Measurements from ENCODE around the gene SEC31A. TPM values are rescaled to one million over a fixed set of nuclear protein-coding genes. Genes with fewer than 3 reads are reported as not detected.

The SEC31A gene
- polyA plus RNA-seq, 1 donor = 311 TPM

GRCh38 chr4:82898322-82899243 is 7.6 kb upstream of the SEC31A start:
- peak in 1 of 2 donors; percentile 64 for DNase-seq
- peak overlapping the region; percentile 91 for H3K4me3 ChIP-seq (ENCODE audit: low read length)
- H3K36me3 ChIP-seq (ENCODE audit: control insufficient read depth, insufficient read depth, low read length) = peaks cover 10% of the 10 kb centered on the region
- H3K9me3 ChIP-seq (ENCODE audit: control insufficient read depth, low read depth, low read length) = no peaks in the 10 kb centered on the region
- H3K4me1 ChIP-seq (ENCODE audit: control insufficient read depth, insufficient read depth, low read length) = peaks cover 17% of the 10 kb centered on the region
- H3K27me3 ChIP-seq (ENCODE audit: control insufficient read depth, insufficient read depth, low read length) = no peaks in the 10 kb centered on the region
- peak overlapping the region; percentile 92 for H3K27ac ChIP-seq (ENCODE audit: low read length)
- 20% methylated on average over 1 of the region's 7 CpGs for WGBS (ENCODE audit: insufficient coverage, low lambda C conversion rate)

DNA sequence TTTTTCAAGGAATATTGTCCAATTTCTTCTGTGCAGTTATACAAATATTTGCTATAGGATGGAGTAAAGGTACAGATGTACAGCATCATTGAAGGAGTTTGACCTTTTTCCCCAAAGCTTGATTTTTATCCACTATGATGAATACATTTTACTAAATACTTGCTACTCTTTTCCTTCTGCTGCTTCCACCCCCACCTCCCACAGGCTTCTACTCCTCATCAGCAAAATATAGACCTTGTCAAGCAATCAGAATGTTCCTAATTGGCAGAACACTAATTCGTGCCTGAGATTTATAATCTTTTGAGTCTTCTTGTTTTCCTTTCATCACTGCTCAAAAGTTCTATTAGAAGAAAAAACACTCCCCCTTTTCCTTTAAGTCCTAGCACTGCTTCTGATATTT is 5.8 kb upstream of the SEC31A start:
- H3K4me3 ChIP-seq (ENCODE audit: low read length) = no peak overlapping the region

DNA sequence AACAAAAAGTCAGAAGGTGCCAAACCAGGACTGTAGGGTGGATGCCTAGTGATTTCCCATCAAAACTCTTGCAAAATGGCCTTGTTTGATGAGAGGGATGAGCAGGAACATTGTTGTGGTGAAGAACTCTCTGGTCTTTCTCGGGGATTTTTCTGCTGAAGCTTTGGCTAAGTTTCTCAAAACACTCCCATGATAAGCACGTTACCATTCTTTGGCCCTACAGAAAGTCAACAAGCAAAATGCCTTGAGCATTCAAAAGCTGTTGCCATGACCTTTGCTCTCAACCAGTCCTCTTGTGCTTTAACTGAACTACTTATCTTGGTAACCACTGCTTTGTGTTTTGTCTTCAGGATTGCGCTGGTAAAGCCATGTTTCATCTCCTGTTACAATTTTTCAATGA is 3.0 kb upstream of the SEC31A start:
- peaks cover 23% of the 10 kb centered on the region for H3K4me1 ChIP-seq (ENCODE audit: control insufficient read depth, insufficient read depth, low read length)
- no peaks in the 10 kb centered on the region for H3K27me3 ChIP-seq (ENCODE audit: control insufficient read depth, insufficient read depth, low read length)
- 80% methylated on average over 1 of the region's 3 CpGs for WGBS (ENCODE audit: insufficient coverage, low lambda C conversion rate)
- DNase-seq = peak in 1 of 2 donors; percentile 61
- peaks cover 13% of the 10 kb centered on the region for H3K36me3 ChIP-seq (ENCODE audit: control insufficient read depth, insufficient read depth, low read length)
- H3K27ac ChIP-seq (ENCODE audit: low read length) = peak overlapping the region; percentile 50
- no peaks in the 10 kb centered on the region for H3K9me3 ChIP-seq (ENCODE audit: control insufficient read depth, low read depth, low read length)
- H3K4me3 ChIP-seq (ENCODE audit: low read length) = no peak overlapping the region

More for the DNA sequence above, 5.8 kb upstream of the SEC31A start:
- WGBS (ENCODE audit: insufficient coverage, low lambda C conversion rate) = 75% methylated on average over 1 of the region's 1 CpG
- Histone ChIP-seq H3K4me1 (ENCODE audit: control insufficient read depth, insufficient read depth, low read length) (peaks cover 20% of the 10 kb centered on the region), H3K27me3 (ENCODE audit: control insufficient read depth, insufficient read depth, low read length) (no peaks in the 10 kb centered on the region), H3K9me3 (ENCODE audit: control insufficient read depth, low read depth, low read length) (no peaks in the 10 kb centered on the region), H3K27ac (ENCODE audit: low read length) (no peak overlapping the region), H3K36me3 (ENCODE audit: control insufficient read depth, insufficient read depth, low read length) (peaks cover 13% of the 10 kb centered on the region)
- DNase-seq = no peak

- no peaks in the 10 kb centered on the region for H3K9me3 ChIP-seq (ENCODE audit: control insufficient read depth, low read depth, low read length)
- H3K27ac ChIP-seq (ENCODE audit: low read length) = peak overlapping the region; percentile 94
- peak in 1 of 2 donors; percentile 40 for DNase-seq
- peaks cover 21% of the 10 kb centered on the region for H3K4me1 ChIP-seq (ENCODE audit: control insufficient read depth, insufficient read depth, low read length)
- WGBS (ENCODE audit: insufficient coverage, low lambda C conversion rate) = no CpG with 5 or more reads among the region's 1 CpG
- no peak overlapping the region for H3K4me3 ChIP-seq (ENCODE audit: low read length)
- H3K27me3 ChIP-seq (ENCODE audit: control insufficient read depth, insufficient read depth, low read length) = no peaks in the 10 kb centered on the region
- peaks cover 12% of the 10 kb centered on the region for H3K36me3 ChIP-seq (ENCODE audit: control insufficient read depth, insufficient read depth, low read length)
Observed at GRCh38 chr4:82892467-82892802, 1.5 kb upstream of the SEC31A start.

DNA sequence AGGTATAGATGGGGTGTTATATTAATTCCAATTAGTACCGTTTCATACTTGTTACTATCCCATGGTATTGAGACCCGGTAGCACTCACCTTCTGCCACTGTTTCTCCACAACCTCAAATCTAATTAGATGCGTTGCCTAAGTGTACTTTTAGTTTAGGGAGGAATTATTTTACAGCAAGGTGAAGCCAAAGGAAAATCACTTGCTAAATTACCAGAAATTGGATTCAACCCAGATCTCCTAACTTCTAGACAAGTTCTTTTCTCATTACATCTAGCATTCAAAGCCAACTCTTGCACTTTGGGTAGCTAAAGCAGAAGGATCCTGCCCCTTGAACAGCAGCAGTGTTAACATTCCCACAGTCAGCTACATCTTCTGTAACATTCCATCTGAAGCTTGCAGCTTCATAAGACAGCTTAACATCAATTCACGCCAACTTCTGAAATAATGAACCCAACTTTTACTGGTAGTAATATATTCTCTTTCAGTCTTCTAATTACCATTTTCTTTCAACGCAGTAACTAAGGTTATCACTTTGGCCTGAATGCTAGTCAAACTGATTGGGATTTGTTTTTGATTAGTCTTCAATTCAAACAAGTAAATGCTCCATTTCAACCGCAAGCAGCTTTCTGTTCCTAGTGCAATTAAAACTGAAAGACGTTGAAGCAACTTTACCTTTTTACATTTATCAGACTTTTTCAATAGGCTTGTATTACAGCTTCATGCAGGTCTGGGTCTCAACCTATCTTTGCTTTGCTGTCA is 934 bp upstream of the SEC31A start:
- H3K4me3 ChIP-seq (ENCODE audit: low read length) = peak overlapping the region; percentile 73
- DNase-seq = peak in 1 of 2 donors; percentile 20
- WGBS (ENCODE audit: insufficient coverage, low lambda C conversion rate) = 58% methylated on average over 2 of the region's 7 CpGs
- H3K27me3 ChIP-seq (ENCODE audit: control insufficient read depth, insufficient read depth, low read length) = no peaks in the 10 kb centered on the region
- H3K27ac ChIP-seq (ENCODE audit: low read length) = peak overlapping the region; percentile 94
- peaks cover 19% of the 10 kb centered on the region for H3K4me1 ChIP-seq (ENCODE audit: control insufficient read depth, insufficient read depth, low read length)
- H3K9me3 ChIP-seq (ENCODE audit: control insufficient read depth, low read depth, low read length) = no peaks in the 10 kb centered on the region
- H3K36me3 ChIP-seq (ENCODE audit: control insufficient read depth, insufficient read depth, low read length) = peaks cover 9% of the 10 kb centered on the region

DNA sequence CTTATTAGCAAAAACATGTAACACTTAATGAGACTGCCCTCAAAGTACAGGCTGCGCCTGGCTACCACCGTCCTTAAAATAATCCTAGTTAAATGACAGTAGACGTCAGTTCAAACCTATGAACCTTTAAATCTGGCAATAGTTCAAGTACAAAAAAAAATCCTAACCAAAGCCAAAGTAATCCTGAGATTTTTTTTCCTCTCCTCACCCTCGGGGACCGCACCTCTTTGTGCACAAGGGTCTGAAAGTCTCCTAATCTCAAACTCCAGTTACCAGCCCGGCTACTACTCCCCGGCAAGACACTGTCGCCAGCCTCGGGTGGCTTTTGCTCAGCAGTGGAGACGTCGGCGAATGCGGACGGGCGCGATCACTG is 439 bp downstream of the SEC31A start:
- peaks cover 9% of the 10 kb centered on the region for H3K36me3 ChIP-seq (ENCODE audit: control insufficient read depth, insufficient read depth, low read length)
- no CpG with 5 or more reads among the region's 16 CpGs for WGBS (ENCODE audit: insufficient coverage, low lambda C conversion rate)
- peak overlapping the region; percentile 73 for H3K4me3 ChIP-seq (ENCODE audit: low read length)
- H3K27ac ChIP-seq (ENCODE audit: low read length) = peak overlapping the region; percentile 94
- no peaks in the 10 kb centered on the region for H3K27me3 ChIP-seq (ENCODE audit: control insufficient read depth, insufficient read depth, low read length)
- DNase-seq = no peak
- H3K4me1 ChIP-seq (ENCODE audit: control insufficient read depth, insufficient read depth, low read length) = peaks cover 26% of the 10 kb centered on the region
- no peaks in the 10 kb centered on the region for H3K9me3 ChIP-seq (ENCODE audit: control insufficient read depth, low read depth, low read length)

DNA sequence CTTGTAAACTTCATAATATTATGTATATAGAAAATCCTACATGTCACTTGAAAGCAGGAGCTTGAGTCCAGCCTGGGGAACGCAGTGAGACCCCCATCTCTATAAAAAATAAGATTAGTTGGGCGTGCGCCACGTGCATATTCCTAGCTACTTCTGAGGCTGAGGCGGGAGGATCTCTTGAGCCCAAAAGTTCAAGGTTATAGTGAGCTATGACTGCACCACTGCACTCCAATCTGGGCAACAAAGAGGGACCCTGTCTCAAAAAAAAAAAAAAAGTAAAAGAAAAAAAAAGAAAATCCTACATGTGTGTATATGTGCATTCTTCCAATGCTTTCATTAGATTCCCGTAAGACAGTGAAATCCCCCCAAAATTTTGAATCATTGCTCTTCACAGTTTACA is 1.7 kb downstream of the SEC31A start:
- no CpG with 5 or more reads among the region's 6 CpGs for WGBS (ENCODE audit: insufficient coverage, low lambda C conversion rate)
- peak in 1 of 2 donors; percentile 29 for DNase-seq

GRCh38 chr4:82886147-82886942 is 4.6 kb downstream of the SEC31A start:
- Histone ChIP-seq H3K4me3 (ENCODE audit: low read length) (peak overlapping the region; percentile 19), H3K27me3 (ENCODE audit: control insufficient read depth, insufficient read depth, low read length) (no peaks in the 10 kb centered on the region), H3K36me3 (ENCODE audit: control insufficient read depth, insufficient read depth, low read length) (peaks cover 2% of the 10 kb centered on the region), H3K27ac (ENCODE audit: low read length) (peak overlapping the region; percentile 74), H3K4me1 (ENCODE audit: control insufficient read depth, insufficient read depth, low read length) (peaks cover 20% of the 10 kb centered on the region), H3K9me3 (ENCODE audit: control insufficient read depth, low read depth, low read length) (no peaks in the 10 kb centered on the region)
- WGBS (ENCODE audit: insufficient coverage, low lambda C conversion rate) = 17% methylated on average over 3 of the region's 5 CpGs
- DNase-seq = peak; percentile 66 to 87

More for the DNA sequence above, 1.7 kb downstream of the SEC31A start:
- H3K4me1 ChIP-seq (ENCODE audit: control insufficient read depth, insufficient read depth, low read length) = peaks cover 33% of the 10 kb centered on the region
- H3K27ac ChIP-seq (ENCODE audit: low read length) = peak overlapping the region; percentile 94
- peak overlapping the region; percentile 73 for H3K4me3 ChIP-seq (ENCODE audit: low read length)
- H3K27me3 ChIP-seq (ENCODE audit: control insufficient read depth, insufficient read depth, low read length) = no peaks in the 10 kb centered on the region
- H3K9me3 ChIP-seq (ENCODE audit: control insufficient read depth, low read depth, low read length) = no peaks in the 10 kb centered on the region
- H3K36me3 ChIP-seq (ENCODE audit: control insufficient read depth, insufficient read depth, low read length) = peaks cover 9% of the 10 kb centered on the region

- peak overlapping the region; percentile 4 for H3K4me3 ChIP-seq (ENCODE audit: low read length)
- peak; percentile 53 to 73 for DNase-seq
- no peaks in the 10 kb centered on the region for H3K27me3 ChIP-seq (ENCODE audit: control insufficient read depth, insufficient read depth, low read length)
- peaks cover 7% of the 10 kb centered on the region for H3K36me3 ChIP-seq (ENCODE audit: control insufficient read depth, insufficient read depth, low read length)
- peak overlapping the region; percentile 74 for H3K27ac ChIP-seq (ENCODE audit: low read length)
- H3K9me3 ChIP-seq (ENCODE audit: control insufficient read depth, low read depth, low read length) = no peaks in the 10 kb centered on the region
- peaks cover 20% of the 10 kb centered on the region for H3K4me1 ChIP-seq (ENCODE audit: control insufficient read depth, insufficient read depth, low read length)
Observed at GRCh38 chr4:82885410-82885809, 5.5 kb downstream of the SEC31A start.

DNA sequence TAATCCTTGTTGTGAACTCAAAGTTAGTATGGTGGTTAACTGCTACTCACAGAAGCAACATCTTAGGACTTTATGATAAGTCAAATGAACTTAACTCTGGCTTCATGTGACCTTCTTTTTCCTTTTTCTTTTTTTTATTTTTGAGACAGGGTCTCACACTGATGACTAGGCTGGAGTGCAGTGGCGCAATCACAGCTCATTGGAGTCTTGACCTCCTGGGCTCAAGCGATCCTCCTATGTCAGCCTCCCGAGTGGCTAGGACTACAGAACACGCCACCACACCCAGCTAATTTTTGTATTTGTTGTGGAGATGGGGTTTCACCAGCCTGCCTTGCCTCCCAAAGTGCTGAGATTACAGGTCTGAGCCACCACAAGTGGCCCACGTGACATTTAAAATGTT is 22.4 kb downstream of the SEC31A start:
- no peaks in the 10 kb centered on the region for H3K9me3 ChIP-seq (ENCODE audit: control insufficient read depth, low read depth, low read length)
- H3K4me1 ChIP-seq (ENCODE audit: control insufficient read depth, insufficient read depth, low read length) = no peaks in the 10 kb centered on the region
- no peak for DNase-seq
- no CpG with 5 or more reads among the region's 5 CpGs for WGBS (ENCODE audit: insufficient coverage, low lambda C conversion rate)
- peaks cover 71% of the 10 kb centered on the region for H3K36me3 ChIP-seq (ENCODE audit: control insufficient read depth, insufficient read depth, low read length)
- no peaks in the 10 kb centered on the region for H3K27me3 ChIP-seq (ENCODE audit: control insufficient read depth, insufficient read depth, low read length)
- no peak overlapping the region for H3K4me3 ChIP-seq (ENCODE audit: low read length)
- H3K27ac ChIP-seq (ENCODE audit: low read length) = no peak overlapping the region

Measured in large intestine (tissue), 3 donors.